T-helper 2 cell (primary cell): ENCODE measurements around the gene UBE2O.

Experiments used
- DNase-seq, 5 experiments: peaks; one replicate each; pipeline versions ENCODE4 v3.0.0 to v3.0.0-alpha.2; 2012 to 2022

UBE2O gene

GRCh38 chr17:76485569-76485968 is 32.6 kb upstream of the UBE2O start:
- DNase-seq = no peak

- DNase-seq = no peak
Observed at GRCh38 chr17:76484228-76484725, 31.3 kb upstream of the UBE2O start.

GRCh38 chr17:76481071-76481655 is 28.2 kb upstream of the UBE2O start:
- DNase-seq = no peak

GRCh38 chr17:76480632-76481031 is 27.7 kb upstream of the UBE2O start:
- no peak for DNase-seq

- DNase-seq = no peak
Observed at GRCh38 chr17:76479515-76480060, 26.6 kb upstream of the UBE2O start.

- no peak for DNase-seq
Observed at GRCh38 chr17:76478730-76479514, 26.0 kb upstream of the UBE2O start.

- DNase-seq = no peak
Observed at GRCh38 chr17:76478097-76478496, 25.1 kb upstream of the UBE2O start.

GRCh38 chr17:76477576-76477975 is 24.6 kb upstream of the UBE2O start:
- no peak for DNase-seq

GRCh38 chr17:76476736-76477135 is 23.8 kb upstream of the UBE2O start:
- no peak for DNase-seq

- DNase-seq = no peak
Observed at GRCh38 chr17:76475302-76475701, 22.4 kb upstream of the UBE2O start.

- no peak for DNase-seq
Observed at GRCh38 chr17:76474894-76475293, 21.9 kb upstream of the UBE2O start.

GRCh38 chr17:76474238-76474637 is 21.3 kb upstream of the UBE2O start:
- DNase-seq = no peak

GRCh38 chr17:76473541-76473985 is 20.6 kb upstream of the UBE2O start:
- no peak for DNase-seq

- no peak for DNase-seq
Observed at GRCh38 chr17:76472726-76473125, 19.8 kb upstream of the UBE2O start.

- no peak for DNase-seq
Observed at GRCh38 chr17:76472258-76472645, 19.3 kb upstream of the UBE2O start.

- DNase-seq = no peak
Observed at GRCh38 chr17:76471498-76472257, 18.7 kb upstream of the UBE2O start.

- DNase-seq = no peak
Observed at GRCh38 chr17:76469991-76470739, 17.2 kb upstream of the UBE2O start.

- no peak for DNase-seq
Observed at GRCh38 chr17:76469076-76469990, 16.4 kb upstream of the UBE2O start.

- no peak for DNase-seq
Observed at GRCh38 chr17:76468634-76469010, 15.7 kb upstream of the UBE2O start.

- DNase-seq = no peak
Observed at GRCh38 chr17:76467809-76468633, 15.1 kb upstream of the UBE2O start.
